HG02642 (cell line): ENCODE data around the gene KRTAP4-11.
"Not testable (repeated sequence)": the region's sequence is repeated elsewhere in the genome, so short reads cannot be mapped to it uniquely, and the experiment has no call there.

ENCODE experiments used
- ATAC-seq: cut with Tn5 transposase; IDR thresholded peaks from one replicate; pipeline ENCODE4 v1.9.1; 2021; ENCODE audit warnings: mild to moderate bottlenecking; ENCODE audit not compliant: unreplicated experiment, poor library complexity

KRTAP4-11 gene

DNA sequence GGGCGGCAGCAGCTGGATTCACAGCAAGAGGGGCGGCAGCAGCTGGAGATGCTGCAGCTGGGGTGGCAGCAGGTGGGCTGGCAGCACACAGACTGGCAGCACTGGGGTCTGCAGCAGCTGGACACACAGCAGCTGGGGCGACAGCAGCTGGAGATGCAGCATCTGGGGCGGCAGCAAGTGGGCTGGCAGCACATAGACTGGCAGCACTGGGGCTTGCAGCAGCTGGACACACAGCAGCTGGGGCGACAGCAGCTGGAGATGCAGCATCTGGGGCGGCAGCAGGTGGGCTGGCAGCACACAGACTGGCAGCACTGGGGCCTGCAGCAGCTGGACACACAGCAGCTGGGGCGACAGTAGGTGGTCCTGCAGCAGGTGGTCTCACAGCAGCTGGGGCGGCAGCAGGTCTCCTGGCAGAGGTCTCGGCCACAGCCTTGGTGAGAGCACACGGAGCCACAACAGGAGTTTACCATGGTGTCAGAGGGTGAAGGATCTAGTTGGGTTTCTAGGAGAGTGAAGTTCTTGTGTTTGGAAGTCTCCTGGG, at the start of gene KRTAP4-11:
Gene KRTAP4-11 (minus strand): TSS at position 528 of the 541 bp plus-strand sequence. CDS start 58 bp downstream, at position 470.
- ATAC-seq, result not testable (repeated sequence)

DNA sequence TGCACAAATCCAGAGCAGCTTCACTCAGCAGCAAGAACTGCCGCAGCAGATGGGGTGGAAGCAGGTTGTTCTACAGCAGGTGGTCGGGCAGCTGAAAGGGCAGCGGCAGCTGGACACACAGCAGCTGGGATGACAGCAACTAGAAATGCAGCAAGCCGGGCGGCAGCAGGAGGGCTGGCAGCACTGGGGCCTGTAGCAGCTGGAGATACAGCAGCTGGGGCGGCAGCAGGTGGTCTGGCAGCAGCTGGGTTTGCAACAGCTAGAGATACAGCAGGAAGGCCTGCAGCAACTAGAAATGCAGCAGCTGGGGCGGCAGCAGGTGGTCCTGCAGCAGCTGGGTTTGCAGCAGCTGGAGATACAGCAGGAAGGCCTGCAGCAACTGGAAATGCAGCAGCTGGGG, 49.4 kb upstream of the KRTAP4-11 start:
- ATAC-seq, result no peak

- no peak for ATAC-seq
Measured at GRCh38 chr17:41163828-41164227, 45.7 kb upstream of the KRTAP4-11 start.

- ATAC-seq, result no peak
Measured at GRCh38 chr17:41160648-41161047, 42.5 kb upstream of the KRTAP4-11 start, which contains the start of gene KRTAP4-4. KRTAP4-4 (minus strand) TSS chr17:41160748; CDS start chr17:41160691, 57 bp downstream.

- not testable (repeated sequence) for ATAC-seq
Measured at GRCh38 chr17:41160190-41160589, 42.0 kb upstream of the KRTAP4-11 start.

DNA sequence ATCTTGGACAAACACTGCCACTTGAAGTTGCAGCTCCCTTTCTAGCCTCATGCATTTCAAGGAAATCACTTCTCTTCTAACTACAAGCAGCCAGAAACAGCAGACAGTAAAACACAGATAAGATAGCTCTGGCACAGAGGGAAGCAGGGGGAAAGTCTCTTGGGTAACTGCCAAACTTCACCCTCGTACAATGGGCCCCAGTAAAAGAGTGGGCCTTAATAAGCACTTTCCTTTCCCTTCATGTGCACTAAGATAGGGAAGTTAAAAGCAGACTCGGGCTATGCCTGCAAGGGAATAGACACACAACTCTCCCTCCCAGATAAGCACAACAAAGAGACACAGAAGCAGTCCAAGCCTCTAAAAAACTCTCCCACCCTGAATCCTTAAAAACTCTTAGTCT, 35.7 kb upstream of the KRTAP4-11 start:
- no peak for ATAC-seq

GRCh38 chr17:41151525-41151924, 33.4 kb upstream of the KRTAP4-11 start:
- no peak for ATAC-seq

- ATAC-seq, result no peak
Measured at GRCh38 chr17:41150026-41150425, 31.9 kb upstream of the KRTAP4-11 start.

GRCh38 chr17:41149652-41149985, 31.4 kb upstream of the KRTAP4-11 start, which contains the start of gene KRTAP4-5:
KRTAP4-5 (minus strand) TSS chr17:41149825; CDS start chr17:41149767, 58 bp downstream.
- no peak for ATAC-seq

- not testable (repeated sequence) for ATAC-seq
Measured at GRCh38 chr17:41148971-41149651, 30.9 kb upstream of the KRTAP4-11 start.

DNA sequence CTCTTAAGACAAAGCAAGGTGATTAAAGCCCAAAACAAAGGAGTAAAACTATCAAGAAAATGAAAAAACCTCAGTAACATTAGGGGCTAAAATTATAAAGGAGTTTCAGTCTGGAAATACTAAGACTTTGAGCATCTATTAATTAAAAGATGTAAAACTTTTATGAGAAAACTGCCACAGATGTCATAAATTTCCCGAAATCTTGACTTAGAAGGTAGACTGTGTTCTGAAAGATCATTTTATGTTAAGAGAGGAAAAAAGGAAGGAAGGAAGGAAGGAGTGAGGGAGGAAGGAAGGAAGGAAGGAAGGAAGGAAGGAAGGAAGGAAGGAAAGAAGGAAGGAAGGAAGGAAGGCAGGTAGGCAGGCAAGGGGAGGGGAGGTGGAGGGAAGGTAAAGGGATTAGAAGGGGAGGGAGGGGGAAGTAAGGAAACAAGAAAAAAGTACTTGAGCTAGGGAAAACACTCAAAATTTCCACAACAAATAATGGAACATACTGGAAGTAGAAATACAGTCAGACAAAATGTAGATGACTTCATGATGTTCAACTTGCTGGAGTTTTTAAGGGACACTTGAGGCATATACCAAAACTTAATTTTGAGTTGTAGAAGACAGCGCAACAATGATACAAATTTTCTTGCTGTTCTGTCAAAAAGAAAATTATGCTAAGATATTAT, 29.5 kb upstream of the KRTAP4-11 start:
- no peak for ATAC-seq

- no peak for ATAC-seq
Measured at GRCh38 chr17:41145261-41145660, 27.1 kb upstream of the KRTAP4-11 start.

DNA sequence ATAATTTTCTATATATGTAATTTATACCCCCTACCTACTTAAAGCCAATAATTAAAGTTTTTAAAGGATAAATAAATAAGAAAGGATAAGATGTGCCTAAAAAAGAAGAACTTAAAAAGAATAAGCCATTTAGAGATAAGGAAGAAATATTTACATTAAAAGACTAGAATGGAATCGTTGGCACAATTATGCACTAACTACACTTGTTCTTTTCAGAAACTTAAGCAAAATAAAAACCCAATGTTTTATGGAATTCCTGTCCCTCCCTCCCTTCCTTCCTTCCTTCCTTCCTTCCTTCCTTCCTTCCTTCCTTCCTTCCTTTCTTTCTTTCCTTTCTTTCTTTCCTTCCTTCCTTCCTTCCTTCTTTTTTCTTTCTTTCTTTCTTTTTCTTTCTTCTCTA, 26.7 kb upstream of the KRTAP4-11 start:
- no peak for ATAC-seq

GRCh38 chr17:41141361-41141760, 23.2 kb upstream of the KRTAP4-11 start:
- ATAC-seq, result no peak

GRCh38 chr17:41140360-41141131, 22.4 kb upstream of the KRTAP4-11 start, which contains the start of gene KRTAP4-6:
KRTAP4-6 (minus strand) TSS chr17:41140544; CDS start chr17:41140487, 57 bp downstream.
- ATAC-seq, result no peak

- not testable (repeated sequence) for ATAC-seq
Measured at GRCh38 chr17:41139865-41140264, 21.7 kb upstream of the KRTAP4-11 start.

GRCh38 chr17:41133880-41134735, 15.9 kb upstream of the KRTAP4-11 start:
- ATAC-seq, result no peak

DNA sequence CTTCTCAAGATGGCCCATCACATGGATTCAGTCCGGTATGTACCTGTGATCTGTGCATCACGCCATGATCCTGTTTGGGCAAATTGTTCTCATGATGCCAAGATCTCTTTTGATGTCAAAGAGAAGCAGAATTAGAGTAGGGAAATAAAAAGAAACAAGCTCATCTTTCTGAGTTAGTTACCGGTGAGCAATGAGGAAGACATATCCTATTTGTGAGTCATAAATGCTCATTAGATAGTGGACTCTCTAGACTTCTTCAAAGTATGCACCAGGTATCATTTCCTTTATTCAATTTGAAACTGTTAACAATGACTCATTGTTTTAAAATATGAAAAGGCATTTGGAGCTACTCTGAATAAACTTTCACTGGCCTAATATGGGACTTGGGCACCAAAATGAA, 13.8 kb upstream of the KRTAP4-11 start:
- no peak for ATAC-seq

DNA sequence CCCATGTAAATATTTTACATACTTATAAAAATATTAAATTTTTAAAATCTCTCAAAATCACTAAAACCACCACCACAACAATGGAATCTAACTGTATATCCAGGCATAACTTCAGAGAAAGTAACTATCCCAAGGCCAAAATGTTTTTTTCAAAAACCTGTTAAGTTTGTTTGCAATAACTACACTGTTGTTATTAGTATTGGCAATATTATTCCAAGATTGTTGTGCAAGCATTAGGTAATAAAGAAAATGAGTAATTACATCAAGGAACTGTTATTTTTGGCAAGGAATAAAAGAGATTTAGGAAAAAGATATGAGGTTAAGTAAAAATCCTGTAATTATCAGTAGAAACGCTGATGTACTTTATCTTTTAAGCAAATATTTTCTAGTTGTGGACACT, 9.2 kb upstream of the KRTAP4-11 start:
- ATAC-seq, result no peak

GRCh38 chr17:41126412-41126811, 8.2 kb upstream of the KRTAP4-11 start:
- no peak for ATAC-seq
